Fibroblast of lung (primary cell): ENCODE results near the gene SLX9. TPM values are rescaled to one million over a fixed set of nuclear protein-coding genes. Genes with fewer than 3 reads are reported as not detected.
A peak's percentile ranks its signal among the peaks of the same experiment; 100 is the strongest.

Experiments
- DNase-seq, 2 donors: peaks; one replicate each; pipeline versions ENCODE4 v3.0.0 to v3.0.0-alpha.2; 2010; ENCODE audit warnings: low read depth in 2 of 2
- H2AFZ ChIP-seq: 2 replicates; pipeline ENCODE4 v1.5.1; 2012; ENCODE audit warnings: low read length, control low read depth, inconsistent platforms
- H3K27ac ChIP-seq: 2 replicates; pipeline ENCODE4 v1.5.1; 2011; ENCODE audit warnings: low read length, control low read depth; ENCODE audit not compliant: insufficient read depth
- H3K27me3 ChIP-seq: 2 replicates; pipeline ENCODE4 v1.5.1; 2011; ENCODE audit warnings: mild to moderate bottlenecking, low read length; ENCODE audit not compliant: control insufficient read depth, insufficient read depth
- H3K36me3 ChIP-seq: 2 replicates; pipeline ENCODE4 v1.5.1; 2011; ENCODE audit warnings: low read length; ENCODE audit not compliant: control insufficient read depth, insufficient read depth
- H3K4me1 ChIP-seq: 2 replicates; pipeline ENCODE4 v1.5.1; 2011; ENCODE audit warnings: low read length; ENCODE audit not compliant: control insufficient read depth, insufficient read depth; ENCODE audit errors: extremely low read depth
- H3K4me2 ChIP-seq: 2 replicates; pipeline ENCODE4 v1.5.1; 2011; ENCODE audit warnings: low read length, control low read depth; ENCODE audit not compliant: insufficient read depth; ENCODE audit errors: extremely low read depth
- H3K4me3 ChIP-seq, 4 experiments: fragments of 200-600 bp in 1 of 4; sonication (generic) in 1 of 4; replicated peaks in 1 of 4; 2 replicates each; pipeline ENCODE4 v1.5.1; 2011 to 2016; ENCODE audit warnings: low read length in 4 of 4, low read depth in 3 of 4, mild to moderate bottlenecking in 3 of 4, control low read depth in 2 of 4, inconsistent platforms in 1 of 4, mixed read lengths in 1 of 4; ENCODE audit not compliant: insufficient read depth in 1 of 4; ENCODE audit errors: control extremely low read depth in 1 of 4
- H3K79me2 ChIP-seq: 2 replicates; pipeline ENCODE4 v1.5.1; 2012; ENCODE audit warnings: mild to moderate bottlenecking, low read length, inconsistent platforms; ENCODE audit not compliant: control insufficient read depth, insufficient read depth
- H3K9ac ChIP-seq: 2 replicates; pipeline ENCODE4 v1.5.1; 2011; ENCODE audit warnings: mild to moderate bottlenecking, low read length, control low read depth; ENCODE audit not compliant: insufficient read depth
- H3K9me3 ChIP-seq: 2 replicates; pipeline ENCODE4 v1.5.1; 2012; ENCODE audit warnings: low read depth, low read length; ENCODE audit not compliant: control insufficient read depth, insufficient read depth
- H4K20me1 ChIP-seq: 2 replicates; pipeline ENCODE4 v1.5.1; 2011; ENCODE audit warnings: low read length; ENCODE audit not compliant: control insufficient read depth, insufficient read depth; ENCODE audit errors: extremely low read depth
- EZH2 ChIP-seq: IDR thresholded peaks from 2 replicates; pipeline ENCODE4 v1.5.1; 2012; ENCODE audit warnings: low read length, control low read depth, mild to moderate bottlenecking; ENCODE audit errors: missing control alignments
- polyA plus RNA-seq, 2 donors: library from polyadenylated mRNA; depleted of rRNA in 1 of 2; stranded (reverse) in 1 of 2; unstranded in 1 of 2; fragments of >200 nt; gene quantifications; 2 replicates each; pipeline ENCODE4 v1.2.1, GENCODE V29; 2011 to 2012; ENCODE audit warnings: missing spikeins in 1 of 2
- total RNA-seq: library from RNA; depleted of rRNA; stranded (reverse); fragments of >200 nt; gene quantifications from 2 replicates; pipeline ENCODE4 v1.2.1, GENCODE V29; 2014
- TF ChIP-seq, protein P1 (sequence below), 2 donors: IDR thresholded peaks in 1 of 2; conservative IDR thresholded peaks in 1 of 2; 1 replicate in 1 of 2; 2 replicates in 1 of 2; pipeline ENCODE4 v1.5.1; 2011 to 2012; ENCODE audit warnings: low read length in 2 of 2, control low read depth in 1 of 2, inconsistent platforms in 1 of 2, low read depth in 1 of 2, mild to moderate bottlenecking in 1 of 2

The SLX9 gene
- total and polyA plus RNA-seq, 2 donors (not counting 1 experiment from before 2014, with no cell fraction given) = 9.7 to 14.9 TPM

- no peak overlapping the region for H3K4me3 ChIP-seq
- no peak for DNase-seq
- no peaks in the 10 kb centered on the region for H3K36me3 ChIP-seq
- H3K4me1 ChIP-seq = peaks cover 16% of the 10 kb centered on the region
- H3K9me3 ChIP-seq = no peaks in the 10 kb centered on the region
- no peaks in the 10 kb centered on the region for H4K20me1 ChIP-seq
- H3K79me2 ChIP-seq = no peaks in the 10 kb centered on the region
- H3K4me2 ChIP-seq = no peak overlapping the region
- H3K27me3 ChIP-seq = peaks cover 13% of the 10 kb centered on the region
- TF ChIP-seq, protein P1, sequence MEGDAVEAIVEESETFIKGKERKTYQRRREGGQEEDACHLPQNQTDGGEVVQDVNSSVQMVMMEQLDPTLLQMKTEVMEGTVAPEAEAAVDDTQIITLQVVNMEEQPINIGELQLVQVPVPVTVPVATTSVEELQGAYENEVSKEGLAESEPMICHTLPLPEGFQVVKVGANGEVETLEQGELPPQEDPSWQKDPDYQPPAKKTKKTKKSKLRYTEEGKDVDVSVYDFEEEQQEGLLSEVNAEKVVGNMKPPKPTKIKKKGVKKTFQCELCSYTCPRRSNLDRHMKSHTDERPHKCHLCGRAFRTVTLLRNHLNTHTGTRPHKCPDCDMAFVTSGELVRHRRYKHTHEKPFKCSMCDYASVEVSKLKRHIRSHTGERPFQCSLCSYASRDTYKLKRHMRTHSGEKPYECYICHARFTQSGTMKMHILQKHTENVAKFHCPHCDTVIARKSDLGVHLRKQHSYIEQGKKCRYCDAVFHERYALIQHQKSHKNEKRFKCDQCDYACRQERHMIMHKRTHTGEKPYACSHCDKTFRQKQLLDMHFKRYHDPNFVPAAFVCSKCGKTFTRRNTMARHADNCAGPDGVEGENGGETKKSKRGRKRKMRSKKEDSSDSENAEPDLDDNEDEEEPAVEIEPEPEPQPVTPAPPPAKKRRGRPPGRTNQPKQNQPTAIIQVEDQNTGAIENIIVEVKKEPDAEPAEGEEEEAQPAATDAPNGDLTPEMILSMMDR (conservative IDR thresholded peaks at IDR 0.05 in 1 of 2, IDR thresholded peaks at IDR 0.05 in 1 of 2; ENCODE audit: low read depth in 1 of 2, low read length in 2 of 2) = no peak
- TF ChIP-seq EZH2 = no peak
- H2AFZ ChIP-seq = no peak overlapping the region
- no peak overlapping the region for H3K27ac ChIP-seq
- no peak overlapping the region for H3K9ac ChIP-seq
Measured at GRCh38 chr21:44990921-44991320, 51.1 kb downstream of the SLX9 start.

DNA sequence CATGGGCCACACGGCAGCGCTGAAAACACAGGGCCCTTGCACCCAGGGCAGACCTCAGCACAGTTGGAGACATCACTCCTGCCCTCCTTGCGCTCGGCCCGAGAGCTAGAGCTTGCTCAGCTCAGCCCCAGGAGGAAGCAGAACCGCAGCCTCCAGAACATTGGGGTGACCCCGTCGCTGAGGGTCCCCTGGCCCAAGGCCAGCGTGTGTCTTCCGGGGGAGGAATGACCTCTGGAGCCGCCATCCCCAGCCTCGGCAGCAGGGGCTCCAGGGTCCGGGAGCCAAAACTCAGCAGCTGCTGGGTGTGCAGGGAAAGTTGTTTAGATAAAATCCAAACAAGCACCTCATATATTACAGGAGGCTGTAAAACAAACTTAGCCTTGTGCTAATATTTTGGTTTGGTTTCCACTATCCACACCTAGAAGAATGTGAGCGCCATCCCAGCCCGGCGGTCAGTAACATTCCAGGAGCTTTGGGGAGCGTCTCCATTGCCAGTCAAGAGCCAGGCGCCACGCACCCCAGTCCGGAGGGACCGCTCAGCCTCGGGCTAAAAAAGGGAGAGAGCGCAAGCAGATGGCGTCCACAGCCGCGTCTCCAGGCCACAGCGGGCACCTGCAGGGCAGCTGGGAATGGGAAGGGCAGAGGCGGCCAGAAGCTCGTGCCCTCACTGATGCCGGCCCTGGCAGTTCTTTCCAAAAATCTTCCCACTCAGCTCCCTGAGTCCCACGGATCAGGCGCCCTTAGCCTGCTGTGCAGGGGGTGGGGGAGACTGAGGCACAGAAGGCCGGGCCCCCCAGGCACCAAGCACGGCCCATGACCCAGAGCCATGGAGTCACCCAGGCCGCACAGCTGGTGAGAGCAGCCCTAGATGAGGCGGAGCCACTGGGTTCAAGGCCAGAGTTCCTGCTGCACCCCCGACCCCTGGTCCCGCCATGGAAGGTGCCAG lies 52.0 kb downstream of the SLX9 start:
- TF ChIP-seq, protein P1 (conservative IDR thresholded peaks at IDR 0.05 in 1 of 2, IDR thresholded peaks at IDR 0.05 in 1 of 2; ENCODE audit: low read depth in 1 of 2, low read length in 2 of 2) = peak in 1 of 2 donors; percentile 44
- TF ChIP-seq EZH2 = no peak
- Histone ChIP-seq H3K4me2 (peak overlapping the region; percentile 40), H3K4me1 (peaks cover 16% of the 10 kb centered on the region), H3K4me3 (no peak overlapping the region), H3K9ac (peak overlapping the region; percentile 20), H3K27me3 (peaks cover 13% of the 10 kb centered on the region), H3K9me3 (no peaks in the 10 kb centered on the region), H4K20me1 (no peaks in the 10 kb centered on the region), H2AFZ (no peak overlapping the region), H3K79me2 (no peaks in the 10 kb centered on the region), H3K36me3 (no peaks in the 10 kb centered on the region), H3K27ac (no peak overlapping the region)
- DNase-seq = peak in 1 of 2 donors; percentile 92

- Histone ChIP-seq H3K27me3 (peaks cover 13% of the 10 kb centered on the region), H2AFZ (no peak overlapping the region), H3K79me2 (no peaks in the 10 kb centered on the region), H3K27ac (no peak overlapping the region), H3K9me3 (no peaks in the 10 kb centered on the region), H3K4me2 (no peak overlapping the region), H3K4me3 (no peak overlapping the region), H3K4me1 (peaks cover 16% of the 10 kb centered on the region), H3K9ac (no peak overlapping the region), H3K36me3 (no peaks in the 10 kb centered on the region), H4K20me1 (no peaks in the 10 kb centered on the region)
- no peak for DNase-seq
- TF ChIP-seq, protein P1 (conservative IDR thresholded peaks at IDR 0.05 in 1 of 2, IDR thresholded peaks at IDR 0.05 in 1 of 2; ENCODE audit: low read depth in 1 of 2, low read length in 2 of 2) = no peak
Measured at GRCh38 chr21:44992608-44993031, 52.8 kb downstream of the SLX9 start.
